NCI-H82 (cell line): Measurements from ENCODE around the gene THAP8.

Experiments used
- DNase-seq: peaks from one replicate; lab custom pipeline; 2025; lab: John Stamatoyannopoulos, UW

The THAP8 gene

GRCh38 chr19:35995048-35995993 is 58.8 kb downstream of the THAP8 start, which contains the start of gene SDHAF1:
SDHAF1 (plus strand) TSS chr19:35995188; CDS start chr19:35995275, 87 bp downstream.
- DNase-seq, result peak; percentile 97

GRCh38 chr19:35993923-35994598 is 60.0 kb downstream of the THAP8 start:
- no peak for DNase-seq

- DNase-seq, result no peak
Measured at GRCh38 chr19:35992907-35993765, 60.9 kb downstream of the THAP8 start.

- DNase-seq, result peak; percentile 91
Measured at GRCh38 chr19:35991731-35992450, 62.2 kb downstream of the THAP8 start.

- no peak for DNase-seq
Measured at GRCh38 chr19:35990771-35991730, 63.0 kb downstream of the THAP8 start.

GRCh38 chr19:35990156-35990555 is 63.9 kb downstream of the THAP8 start:
- no peak for DNase-seq

GRCh38 chr19:35988824-35989223 is 65.3 kb downstream of the THAP8 start:
- no peak for DNase-seq

GRCh38 chr19:35987571-35987896 is 66.6 kb downstream of the THAP8 start:
- no peak for DNase-seq

GRCh38 chr19:35986664-35987570 is 67.2 kb downstream of the THAP8 start:
- DNase-seq, result peak; percentile 80

GRCh38 chr19:35986111-35986510 is 68.0 kb downstream of the THAP8 start:
- no peak for DNase-seq
